Skin epidermis (tissue), 12 donors: ENCODE results near the gene CCDC181.

ENCODE experiments used
- H3K27ac ChIP-seq, 21 experiments: fragments of 200-600 bp; sonication (generic) in 11 of 21; one replicate each; pipeline ENCODE4 v1.5.0; 2020; ENCODE audit warnings: mild to moderate bottlenecking in 3 of 21, inconsistent platforms in 2 of 21, moderate library complexity in 2 of 21
- H3K4me3 ChIP-seq, 7 experiments: fragments of 200-600 bp; sonication (generic) in 2 of 7; one replicate each; pipeline ENCODE4 v1.5.0; 2020; ENCODE audit warnings: inconsistent platforms in 2 of 7, mild to moderate bottlenecking in 2 of 7, moderate library complexity in 1 of 7

The CCDC181 gene

GRCh38 chr1:169345511-169345910, 81.8 kb downstream of the CCDC181 start:
- no peak overlapping the region for H3K27ac ChIP-seq
- H3K4me3 ChIP-seq: no peak overlapping the region
